HG02610 (cell line): ENCODE measurements around the gene FILIP1.

Experiments
- ATAC-seq: cut with Tn5 transposase; IDR thresholded peaks from one replicate; pipeline ENCODE4 v1.9.1; 2021; ENCODE audit warnings: mild to moderate bottlenecking, moderate library complexity; ENCODE audit not compliant: unreplicated experiment

FILIP1 gene

GRCh38 chr6:75493400-75494064, at the start of gene FILIP1:
FILIP1 (minus strand) TSS chr6:75493800; CDS start chr6:75414972, 78,828 bp downstream.
- no peak for ATAC-seq

GRCh38 chr6:75543311-75543710, 49.7 kb upstream of the FILIP1 start:
- ATAC-seq = no peak

- ATAC-seq = no peak
Observed at GRCh38 chr6:75539136-75539535, 45.5 kb upstream of the FILIP1 start.

GRCh38 chr6:75532521-75532920, 38.9 kb upstream of the FILIP1 start:
- ATAC-seq = no peak

GRCh38 chr6:75531174-75531573, 37.6 kb upstream of the FILIP1 start:
- no peak for ATAC-seq

- ATAC-seq = no peak
Observed at GRCh38 chr6:75530696-75531095, 37.1 kb upstream of the FILIP1 start.

GRCh38 chr6:75528423-75528822, 34.8 kb upstream of the FILIP1 start:
- no peak for ATAC-seq

GRCh38 chr6:75526502-75527127, 33.0 kb upstream of the FILIP1 start:
- ATAC-seq = peak; percentile 90

GRCh38 chr6:75525682-75526081, 32.1 kb upstream of the FILIP1 start:
- no peak for ATAC-seq

GRCh38 chr6:75524322-75524972, 30.8 kb upstream of the FILIP1 start:
- no peak for ATAC-seq

GRCh38 chr6:75516757-75517156, 23.2 kb upstream of the FILIP1 start:
- no peak for ATAC-seq

- ATAC-seq = no peak
Observed at GRCh38 chr6:75512591-75512990, 19.0 kb upstream of the FILIP1 start.

- no peak for ATAC-seq
Observed at GRCh38 chr6:75505424-75505823, 11.8 kb upstream of the FILIP1 start.

GRCh38 chr6:75504465-75505222, 11.0 kb upstream of the FILIP1 start:
- no peak for ATAC-seq

- no peak for ATAC-seq
Observed at GRCh38 chr6:75503291-75503690, 9.7 kb upstream of the FILIP1 start.

- ATAC-seq = no peak
Observed at GRCh38 chr6:75502884-75503283, 9.3 kb upstream of the FILIP1 start.

- no peak for ATAC-seq
Observed at GRCh38 chr6:75501756-75502155, 8.2 kb upstream of the FILIP1 start.

- no peak for ATAC-seq
Observed at GRCh38 chr6:75499640-75500039, 6.0 kb upstream of the FILIP1 start.

GRCh38 chr6:75498862-75499261, 5.3 kb upstream of the FILIP1 start:
- ATAC-seq = no peak

GRCh38 chr6:75497994-75498393, 4.4 kb upstream of the FILIP1 start:
- ATAC-seq = no peak

GRCh38 chr6:75495011-75495410, 1.4 kb upstream of the FILIP1 start:
- ATAC-seq = no peak
